Mesenchymal stem cell (in vitro differentiated cells and primary cell): ENCODE measurements around the gene RFNG.

Source experiments
- DNase-seq: peaks from one replicate; pipeline ENCODE4 v3.0.0-alpha.2; 2013
- H2AFZ ChIP-seq: one replicate; pipeline ENCODE4 v1.6.1; 2013; ENCODE audit warnings: low read depth, mild to moderate bottlenecking, control low read depth, inconsistent platforms, low read length, moderate library complexity
- H2AK5ac ChIP-seq: 2 replicates; pipeline ENCODE4 v1.6.1; 2013; ENCODE audit warnings: low read length, moderate library complexity, mild to moderate bottlenecking, inconsistent platforms; ENCODE audit not compliant: severe bottlenecking
- H2BK120ac ChIP-seq: one replicate; pipeline ENCODE4 v1.6.1; 2013; ENCODE audit warnings: low read depth, mild to moderate bottlenecking, inconsistent platforms, low read length, moderate library complexity
- H2BK12ac ChIP-seq, 2 experiments: one replicate each; pipeline ENCODE4 v1.6.1; 2013; ENCODE audit warnings: inconsistent platforms in 2 of 2, low read length in 2 of 2, mild to moderate bottlenecking in 2 of 2, moderate library complexity in 2 of 2, control low read depth in 1 of 2
- H2BK15ac ChIP-seq: one replicate; pipeline ENCODE4 v1.6.1; 2013; ENCODE audit warnings: mild to moderate bottlenecking, low read depth, inconsistent platforms; ENCODE audit not compliant: poor library complexity, severe bottlenecking
- H2BK5ac ChIP-seq: 2 replicates; pipeline ENCODE4 v1.6.1; 2013; ENCODE audit warnings: low read depth, mild to moderate bottlenecking, low read length, control low read depth, inconsistent platforms; ENCODE audit not compliant: poor library complexity, severe bottlenecking
- H3K14ac ChIP-seq, 2 experiments: one replicate each; pipeline ENCODE4 v1.6.1; 2013; ENCODE audit warnings: inconsistent platforms in 2 of 2, low read length in 2 of 2, control low read depth in 1 of 2, mild to moderate bottlenecking in 1 of 2, moderate library complexity in 1 of 2
- H3K18ac ChIP-seq, 2 experiments: one replicate each; pipeline ENCODE4 v1.6.1; 2013; ENCODE audit warnings: inconsistent platforms in 2 of 2, low read length in 2 of 2, control low read depth in 1 of 2, low read depth in 1 of 2, mild to moderate bottlenecking in 1 of 2
- H3K23ac ChIP-seq, 2 experiments: one replicate each; pipeline ENCODE4 v1.6.1; 2013; ENCODE audit warnings: inconsistent platforms in 2 of 2, low read length in 2 of 2, mild to moderate bottlenecking in 2 of 2, moderate library complexity in 2 of 2, control low read depth in 1 of 2
- H3K27ac ChIP-seq: 2 replicates; pipeline ENCODE4 v1.5.1; 2013; ENCODE audit warnings: mild to moderate bottlenecking, moderate library complexity, low read length, control low read depth, inconsistent platforms; ENCODE audit not compliant: poor library complexity, severe bottlenecking
- H3K27me3 ChIP-seq, 2 experiments: 2 replicates each; pipeline versions ENCODE4 v1.6.1 to v1.7.0; 2013; ENCODE audit warnings: low read length in 2 of 2, mild to moderate bottlenecking in 2 of 2, moderate library complexity in 2 of 2, control low read depth in 1 of 2, inconsistent platforms in 1 of 2; ENCODE audit not compliant: control insufficient read depth in 1 of 2, insufficient read depth in 1 of 2
- H3K36me3 ChIP-seq, 2 experiments: 2 replicates each; pipeline versions ENCODE4 v1.6.1 to v1.7.0; 2013; ENCODE audit warnings: low read length in 2 of 2, control low read depth in 1 of 2, inconsistent platforms in 1 of 2, low read depth in 1 of 2, mild to moderate bottlenecking in 1 of 2; ENCODE audit not compliant: insufficient read depth in 2 of 2, control insufficient read depth in 1 of 2
- H3K4ac ChIP-seq, 2 experiments: one replicate each; pipeline ENCODE4 v1.6.1; 2013; ENCODE audit warnings: inconsistent platforms in 2 of 2, low read length in 2 of 2, mild to moderate bottlenecking in 2 of 2, moderate library complexity in 2 of 2, control low read depth in 1 of 2, low read depth in 1 of 2
- H3K4me1 ChIP-seq: 2 replicates; pipeline ENCODE4 v1.6.1; 2013; ENCODE audit warnings: low read depth, low read length, control low read depth; ENCODE audit not compliant: control insufficient read depth, insufficient read depth
- H3K4me2 ChIP-seq: 2 replicates; pipeline ENCODE4 v1.6.1; 2013; ENCODE audit warnings: low read length, mild to moderate bottlenecking, inconsistent platforms; ENCODE audit not compliant: poor library complexity, severe bottlenecking
- H3K4me3 ChIP-seq, 2 experiments: 2 replicates each; pipeline versions ENCODE4 v1.5.1 to v1.7.0; 2013; ENCODE audit warnings: low read length in 2 of 2, mild to moderate bottlenecking in 2 of 2, control low read depth in 1 of 2, low read depth in 1 of 2; ENCODE audit not compliant: insufficient read depth in 1 of 2
- H3K79me1 ChIP-seq: replicated peaks from 2 replicates; pipeline ENCODE4 v1.6.1; 2013; ENCODE audit warnings: mild to moderate bottlenecking, control low read depth, low read length, inconsistent platforms; ENCODE audit not compliant: poor library complexity, severe bottlenecking
- H3K9ac ChIP-seq: 2 replicates; pipeline ENCODE4 v1.7.0; 2013; ENCODE audit warnings: mild to moderate bottlenecking, low read length, moderate library complexity
- H3K9me3 ChIP-seq: 2 replicates; pipeline ENCODE4 v1.7.0; 2013; ENCODE audit warnings: mild to moderate bottlenecking, low read length; ENCODE audit not compliant: control insufficient read depth
- H4K8ac ChIP-seq: one replicate; pipeline ENCODE4 v1.6.1; 2013; ENCODE audit warnings: inconsistent platforms, mild to moderate bottlenecking, low read length, moderate library complexity
- H4K91ac ChIP-seq: one replicate; pipeline ENCODE4 v1.6.1; 2013; ENCODE audit warnings: mild to moderate bottlenecking, low read length, inconsistent platforms
- WGBS: methylation state at CpG from one replicate; pipeline ENCODE4 v1.1.7; 2013; ENCODE audit warnings: mixed read lengths; 5-methylcytosine and 5-hydroxymethylcytosine counted together

Gene RFNG

GRCh38 chr17:82001571-82002056 is 50.0 kb downstream of the RFNG start:
- Histone ChIP-seq H4K91ac (no peak overlapping the region), H2BK15ac (no peak overlapping the region), H3K79me1 (peaks cover 14% of the 10 kb centered on the region), H3K4me3 (no peak overlapping the region), H3K27me3 (no peaks in the 10 kb centered on the region), H3K4ac (no peak overlapping the region), H2AFZ (no peak overlapping the region), H2AK5ac (no peak overlapping the region), H2BK5ac (no peak overlapping the region), H3K9ac (no peak overlapping the region), H2BK120ac (no peak overlapping the region), H3K36me3 (peaks cover 7 to 34% of the 10 kb centered on the region in 2 experiments), H3K4me1 (peaks cover 60% of the 10 kb centered on the region), H3K23ac (no peak overlapping the region), H3K4me2 (no peak overlapping the region), H2BK12ac (no peak overlapping the region), H3K9me3 (no peaks in the 10 kb centered on the region), H3K14ac (no peak overlapping the region), H4K8ac (no peak overlapping the region), H3K27ac (no peak overlapping the region), H3K18ac (no peak overlapping the region)
- no peak for DNase-seq
- 92% methylated on average over 15 of the region's 17 CpGs for WGBS

GRCh38 chr17:82000803-82001570 is 50.6 kb downstream of the RFNG start:
- H3K27ac ChIP-seq, result no peak overlapping the region
- no peak overlapping the region for H3K23ac ChIP-seq
- no peak overlapping the region for H3K4me2 ChIP-seq
- H2AK5ac ChIP-seq, result peak overlapping the region; percentile 42
- H3K14ac ChIP-seq, result no peak overlapping the region
- H2BK15ac ChIP-seq, result peak overlapping the region; percentile 15
- peaks cover 14% of the 10 kb centered on the region for H3K79me1 ChIP-seq
- H3K4ac ChIP-seq, result no peak overlapping the region
- no peak overlapping the region for H4K91ac ChIP-seq
- H3K4me1 ChIP-seq, result peaks cover 54% of the 10 kb centered on the region
- no peak overlapping the region for H4K8ac ChIP-seq
- H3K4me3 ChIP-seq, result peak overlapping the region in 1 of 2 experiments; percentile 10
- H3K27me3 ChIP-seq, result no peaks in the 10 kb centered on the region
- H2BK12ac ChIP-seq, result no peak overlapping the region
- H2BK120ac ChIP-seq, result no peak overlapping the region
- no peak for DNase-seq
- H3K36me3 ChIP-seq, result peaks cover 8 to 38% of the 10 kb centered on the region in 2 experiments
- no peaks in the 10 kb centered on the region for H3K9me3 ChIP-seq
- no peak overlapping the region for H2AFZ ChIP-seq
- 95% methylated on average over 32 of the region's 32 CpGs for WGBS
- no peak overlapping the region for H2BK5ac ChIP-seq
- H3K9ac ChIP-seq, result no peak overlapping the region
- H3K18ac ChIP-seq, result peak overlapping the region in 1 of 2 experiments; percentile 55

- H3K79me1 ChIP-seq, result peaks cover 18% of the 10 kb centered on the region
- H4K91ac ChIP-seq, result no peak overlapping the region
- peak overlapping the region in 1 of 2 experiments; percentile 10 for H2BK12ac ChIP-seq
- H3K9me3 ChIP-seq, result no peaks in the 10 kb centered on the region
- no peak overlapping the region for H3K23ac ChIP-seq
- no peak overlapping the region for H3K27ac ChIP-seq
- no peak for DNase-seq
- H3K18ac ChIP-seq, result no peak overlapping the region
- H2BK15ac ChIP-seq, result no peak overlapping the region
- no peak overlapping the region for H2BK5ac ChIP-seq
- H3K4me3 ChIP-seq, result no peak overlapping the region
- no peak overlapping the region for H2BK120ac ChIP-seq
- H3K4ac ChIP-seq, result no peak overlapping the region
- 94% methylated on average over 36 of the region's 36 CpGs for WGBS
- no peak overlapping the region for H3K14ac ChIP-seq
- no peak overlapping the region for H3K9ac ChIP-seq
- no peak overlapping the region for H3K4me2 ChIP-seq
- peaks cover 8 to 44% of the 10 kb centered on the region in 2 experiments for H3K36me3 ChIP-seq
- no peak overlapping the region for H4K8ac ChIP-seq
- no peak overlapping the region for H2AFZ ChIP-seq
- peaks cover 49% of the 10 kb centered on the region for H3K4me1 ChIP-seq
- H2AK5ac ChIP-seq, result no peak overlapping the region
- no peaks in the 10 kb centered on the region for H3K27me3 ChIP-seq
Measured at GRCh38 chr17:81999976-82000802, 51.4 kb downstream of the RFNG start.

GRCh38 chr17:81999587-81999975 is 52.0 kb downstream of the RFNG start:
- Histone ChIP-seq H3K14ac (no peak overlapping the region), H3K36me3 (peaks cover 8 to 47% of the 10 kb centered on the region in 2 experiments), H3K4me2 (no peak overlapping the region), H3K4me3 (no peak overlapping the region), H3K79me1 (peaks cover 22% of the 10 kb centered on the region), H2BK120ac (no peak overlapping the region), H3K4ac (no peak overlapping the region), H3K4me1 (peaks cover 45% of the 10 kb centered on the region), H2BK5ac (no peak overlapping the region), H3K18ac (no peak overlapping the region), H4K91ac (no peak overlapping the region), H3K23ac (no peak overlapping the region), H3K9me3 (no peaks in the 10 kb centered on the region), H2AFZ (no peak overlapping the region), H3K9ac (no peak overlapping the region), H3K27me3 (no peaks in the 10 kb centered on the region), H2BK12ac (no peak overlapping the region), H4K8ac (no peak overlapping the region), H3K27ac (no peak overlapping the region), H2BK15ac (no peak overlapping the region), H2AK5ac (no peak overlapping the region)
- DNase-seq, result no peak
- WGBS, result 98% methylated on average over 12 of the region's 12 CpGs
